Natural killer cell (primary cell): ENCODE measurements around the gene HOXA5. TPM values are rescaled to one million over a fixed set of nuclear protein-coding genes. Genes with fewer than 3 reads are reported as not detected.

Source experiments
- ATAC-seq, 3 donors: fragments of 150-1000 bp in 2 of 3; fragments of 200-7000 bp in 1 of 3; cut with Tn5 transposase; 1 replicate in 1 of 3; 2 replicates in 2 of 3; pipeline ENCODE4 v1.10.0; 2021; ENCODE audit warnings: mild to moderate bottlenecking in 2 of 3, moderate library complexity in 2 of 3
- DNase-seq, 2 donors: peaks; one replicate each; pipeline versions ENCODE4 v3.0.0 to v3.0.0-alpha.2; 2013 to 2021; ENCODE audit warnings: mixed read lengths in 1 of 2
- H3K27ac ChIP-seq: one replicate; pipeline ENCODE4 v1.5.1; 2013; ENCODE audit warnings: mild to moderate bottlenecking, low read length
- H3K27me3 ChIP-seq: one replicate; pipeline ENCODE4 v1.6.1; 2013; ENCODE audit warnings: low read length; ENCODE audit not compliant: control insufficient read depth, insufficient read depth
- H3K36me3 ChIP-seq: one replicate; pipeline ENCODE4 v1.6.1; 2013; ENCODE audit warnings: low read length; ENCODE audit not compliant: control insufficient read depth, insufficient read depth
- H3K4me1 ChIP-seq: one replicate; pipeline ENCODE4 v1.6.1; 2013; ENCODE audit warnings: low read length; ENCODE audit not compliant: control insufficient read depth, insufficient read depth
- H3K4me3 ChIP-seq: one replicate; pipeline ENCODE4 v1.5.1; 2013; ENCODE audit warnings: low read length
- H3K9me3 ChIP-seq: one replicate; pipeline ENCODE4 v1.6.1; 2013; ENCODE audit warnings: low read length; ENCODE audit not compliant: control insufficient read depth, insufficient read depth
- H3K27ac Mint-ChIP-seq, 2 donors: one replicate each; pipeline ENCODE4 v1.8.0; 2022; ENCODE audit warnings: mild to moderate bottlenecking in 2 of 2, mixed read lengths in 2 of 2, moderate library complexity in 1 of 2
- H3K27me3 Mint-ChIP-seq, 2 donors: one replicate each; pipeline ENCODE4 v1.8.0; 2022; ENCODE audit warnings: low read depth in 2 of 2, mixed read lengths in 2 of 2
- H3K36me3 Mint-ChIP-seq: one replicate; pipeline ENCODE4 v1.8.0; 2022; ENCODE audit warnings: mixed read lengths
- H3K4me1 Mint-ChIP-seq, 2 donors: one replicate each; pipeline ENCODE4 v1.8.0; 2022; ENCODE audit warnings: mixed read lengths in 2 of 2
- H3K4me3 Mint-ChIP-seq: one replicate; pipeline ENCODE4 v1.8.0; 2022; ENCODE audit warnings: mild to moderate bottlenecking, moderate library complexity, mixed read lengths
- H3K9me3 Mint-ChIP-seq, 2 donors: one replicate each; pipeline ENCODE4 v1.8.0; 2022; ENCODE audit warnings: mixed read lengths in 2 of 2
- CTCF ChIP-seq: fragments of 200-600 bp; IDR thresholded peaks from one replicate; pipeline ENCODE4 v1.8.0; 2022; ENCODE audit warnings: antibody characterized with exemption
- WGBS: methylation state at CpG from one replicate; pipeline ENCODE4 v1.1.7; 2013; ENCODE audit warnings: missing lambda C conversion rate; ENCODE audit not compliant: insufficient coverage; 5-methylcytosine and 5-hydroxymethylcytosine counted together
- intact Hi-C: fragments of 100-400 bp; cut with micrococcal nuclease; formaldehyde crosslinking; loops from one replicate; pipeline ENCODE4 v1.14.2; 2022
- total RNA-seq, 4 donors: library from RNA; stranded (reverse); fragments of 120-200 nt in 1 of 4; gene quantifications; one replicate each; pipeline versions ENCODE4 v1.2.3 to v1.2.4, GENCODE V29; 2013 to 2022

The HOXA5 gene
- total RNA-seq, 3 donors from 2014 or later (not counting 1 experiment from before 2014, with no cell fraction given) = 0.29 to 13.0 (median 0.52) TPM

GRCh38 chr7:27137640-27138315 lies 5.7 kb downstream of the HOXA5 start:
- WGBS = 95% methylated on average over 2 of the region's 2 CpGs
- TF ChIP-seq CTCF = no peak
- H3K4me3 Mint-ChIP-seq = no peak overlapping the region
- Histone ChIP-seq H3K4me3 (no peak overlapping the region), H3K36me3 (no peaks in the 10 kb centered on the region), H3K27ac (no peak overlapping the region), H3K9me3 (no peaks in the 10 kb centered on the region), H3K4me1 (no peaks in the 10 kb centered on the region), H3K27me3 (peaks cover 6% of the 10 kb centered on the region)
- peaks cover 0 to 6% of the 10 kb centered on the region in 2 donors for H3K4me1 Mint-ChIP-seq
- H3K9me3 Mint-ChIP-seq = no peaks in the 10 kb centered on the region
- intact Hi-C loops = no loop called here
- H3K27me3 Mint-ChIP-seq = peaks cover 48 to 67% of the 10 kb centered on the region in 2 donors
- no peaks in the 10 kb centered on the region for H3K36me3 Mint-ChIP-seq
- no peak overlapping the region for H3K27ac Mint-ChIP-seq
- ATAC-seq (no peak), DNase-seq (no peak)

GRCh38 chr7:27134392-27134791 lies 9.1 kb downstream of the HOXA5 start:
- H3K27me3 ChIP-seq = peaks cover 6% of the 10 kb centered on the region
- Mint-ChIP-seq H3K4me1 (no peaks in the 10 kb centered on the region), H3K4me3 (no peak overlapping the region), H3K27ac (no peak overlapping the region), H3K9me3 (no peaks in the 10 kb centered on the region), H3K27me3 (peaks cover 38 to 50% of the 10 kb centered on the region in 2 donors), H3K36me3 (no peaks in the 10 kb centered on the region)
- H3K4me1 ChIP-seq = no peaks in the 10 kb centered on the region
- H3K4me3 ChIP-seq = no peak overlapping the region
- ATAC-seq = no peak
- 23% methylated on average over 2 of the region's 2 CpGs for WGBS
- no peaks in the 10 kb centered on the region for H3K36me3 ChIP-seq
- intact Hi-C loops = no loop called here
- no peak overlapping the region for H3K27ac ChIP-seq
- TF ChIP-seq CTCF = no peak
- no peaks in the 10 kb centered on the region for H3K9me3 ChIP-seq
- DNase-seq = peak in 1 of 2 donors; percentile 15

GRCh38 chr7:27133409-27134231 lies 9.9 kb downstream of the HOXA5 start:
- peaks cover 38 to 46% of the 10 kb centered on the region in 2 donors for H3K27me3 Mint-ChIP-seq
- no peak for ATAC-seq
- TF ChIP-seq CTCF = no peak
- no peak overlapping the region for H3K27ac Mint-ChIP-seq
- DNase-seq = no peak
- no peak overlapping the region for H3K4me3 ChIP-seq
- no peaks in the 10 kb centered on the region for H3K4me1 ChIP-seq
- no peaks in the 10 kb centered on the region for H3K9me3 Mint-ChIP-seq
- H3K4me3 Mint-ChIP-seq = no peak overlapping the region
- intact Hi-C loops = no loop called here
- no peaks in the 10 kb centered on the region for H3K4me1 Mint-ChIP-seq
- H3K36me3 ChIP-seq = no peaks in the 10 kb centered on the region
- 89% methylated on average over 18 of the region's 18 CpGs for WGBS
- H3K27ac ChIP-seq = no peak overlapping the region
- no peaks in the 10 kb centered on the region for H3K9me3 ChIP-seq
- H3K27me3 ChIP-seq = peaks cover 6% of the 10 kb centered on the region
- no peaks in the 10 kb centered on the region for H3K36me3 Mint-ChIP-seq
